HG03095 (cell line): ENCODE data around the gene TBC1D14.

Source experiments
- ATAC-seq: cut with Tn5 transposase; IDR thresholded peaks from one replicate; pipeline ENCODE4 v1.9.1; 2021; ENCODE audit warnings: moderate library complexity; ENCODE audit not compliant: unreplicated experiment

TBC1D14 gene

DNA sequence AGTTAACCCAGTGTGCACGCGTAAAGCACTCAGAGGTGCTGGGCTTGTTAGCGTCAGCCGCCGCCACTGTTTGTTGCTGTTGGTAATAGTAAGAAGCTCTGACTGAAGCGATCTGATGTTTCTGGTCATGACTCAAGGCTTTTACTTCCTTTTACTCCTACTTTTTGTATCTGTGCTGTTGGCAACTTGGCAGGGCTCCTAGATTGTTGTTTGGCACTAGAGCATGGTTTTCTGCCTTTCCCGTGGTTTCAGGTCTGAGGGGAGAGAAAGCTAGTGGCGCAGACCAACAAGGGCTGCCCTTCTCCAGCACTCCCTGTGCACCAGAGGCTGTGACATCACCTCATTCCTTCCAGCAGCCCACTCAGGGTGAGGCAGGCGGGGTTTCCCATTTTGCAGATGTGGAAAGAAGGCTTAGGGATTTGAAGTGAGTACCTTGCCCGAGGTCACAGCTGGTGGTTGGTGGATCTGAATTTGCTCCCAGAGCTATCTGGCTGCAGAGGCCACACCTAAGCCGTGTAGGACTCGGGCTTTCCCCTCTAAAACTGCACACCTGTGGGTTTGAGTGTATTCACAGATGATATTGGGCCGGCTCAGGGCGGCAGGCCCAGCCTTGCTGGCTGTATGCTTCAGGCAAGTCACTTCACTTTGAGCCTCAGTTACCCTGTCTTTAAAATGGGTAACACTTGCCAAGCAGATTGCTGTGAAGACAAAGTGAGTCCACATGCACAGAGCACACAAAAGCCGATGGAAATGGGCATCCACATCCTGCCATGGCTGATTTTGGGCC is 82.3 kb downstream of the TBC1D14 start:
- no peak for ATAC-seq

DNA sequence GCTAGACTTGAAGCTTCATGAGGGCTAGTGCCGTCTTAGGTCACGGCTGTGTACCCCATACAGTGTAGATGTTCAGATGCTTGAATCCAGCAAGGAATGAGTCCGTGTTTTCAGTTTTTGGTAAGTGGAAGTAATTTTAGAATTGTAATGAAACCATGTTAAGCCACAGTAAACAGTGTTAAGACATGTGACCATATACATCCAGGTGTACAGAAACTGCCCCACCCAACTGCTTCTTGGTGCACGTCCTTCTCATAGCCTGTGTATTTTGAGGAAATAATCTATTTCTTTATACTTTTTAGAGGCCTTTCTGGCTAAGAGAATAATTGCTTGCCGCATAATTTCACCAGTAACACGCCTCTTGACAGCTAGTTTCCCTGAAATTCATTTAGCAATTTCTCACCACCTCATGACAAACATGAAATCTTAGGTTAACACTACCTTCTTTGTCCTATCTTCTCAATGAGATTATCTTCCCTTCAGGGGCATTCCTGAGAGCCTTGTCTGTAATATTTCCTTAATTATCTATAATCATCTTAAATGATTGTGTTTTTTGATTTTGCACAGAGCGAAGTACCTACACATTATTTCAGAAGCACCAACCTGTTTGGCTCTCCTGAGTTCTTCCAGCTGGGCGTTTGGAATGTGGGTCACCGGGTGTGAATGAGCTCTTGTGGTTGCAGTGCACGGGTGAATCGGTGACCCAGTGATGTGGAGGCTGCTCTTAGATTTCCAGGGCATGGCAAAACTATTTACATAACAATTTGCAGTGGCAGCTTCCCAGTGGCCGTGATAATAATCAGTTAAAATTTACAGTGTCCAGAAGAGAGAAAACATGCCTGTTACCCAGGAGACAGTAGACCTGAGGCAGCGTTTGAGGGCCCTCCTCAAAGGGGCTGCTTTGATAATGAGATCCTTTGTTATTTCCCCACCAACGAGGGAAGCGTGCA is 83.4 kb downstream of the TBC1D14 start:
- no peak for ATAC-seq

DNA sequence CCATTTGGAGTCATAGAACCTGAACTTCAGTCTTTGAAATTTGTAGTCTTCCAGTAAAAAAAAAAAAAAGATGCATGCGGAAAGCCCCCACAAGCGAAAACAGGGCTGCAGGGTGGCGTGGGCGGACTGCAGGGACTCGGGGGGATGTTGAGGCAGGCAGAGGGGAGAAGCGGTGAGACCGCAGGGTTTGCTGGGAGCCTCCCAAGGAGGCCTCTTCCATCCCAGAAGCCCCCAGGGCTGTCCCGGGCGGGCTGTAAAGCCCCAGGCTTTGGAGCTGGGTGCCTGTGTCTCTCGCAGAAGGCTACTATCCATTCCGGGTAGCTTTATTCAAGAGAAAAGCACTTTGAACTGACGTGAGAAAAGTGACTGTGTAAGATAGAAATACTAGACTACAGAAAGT is 86.9 kb downstream of the TBC1D14 start:
- no peak for ATAC-seq

DNA sequence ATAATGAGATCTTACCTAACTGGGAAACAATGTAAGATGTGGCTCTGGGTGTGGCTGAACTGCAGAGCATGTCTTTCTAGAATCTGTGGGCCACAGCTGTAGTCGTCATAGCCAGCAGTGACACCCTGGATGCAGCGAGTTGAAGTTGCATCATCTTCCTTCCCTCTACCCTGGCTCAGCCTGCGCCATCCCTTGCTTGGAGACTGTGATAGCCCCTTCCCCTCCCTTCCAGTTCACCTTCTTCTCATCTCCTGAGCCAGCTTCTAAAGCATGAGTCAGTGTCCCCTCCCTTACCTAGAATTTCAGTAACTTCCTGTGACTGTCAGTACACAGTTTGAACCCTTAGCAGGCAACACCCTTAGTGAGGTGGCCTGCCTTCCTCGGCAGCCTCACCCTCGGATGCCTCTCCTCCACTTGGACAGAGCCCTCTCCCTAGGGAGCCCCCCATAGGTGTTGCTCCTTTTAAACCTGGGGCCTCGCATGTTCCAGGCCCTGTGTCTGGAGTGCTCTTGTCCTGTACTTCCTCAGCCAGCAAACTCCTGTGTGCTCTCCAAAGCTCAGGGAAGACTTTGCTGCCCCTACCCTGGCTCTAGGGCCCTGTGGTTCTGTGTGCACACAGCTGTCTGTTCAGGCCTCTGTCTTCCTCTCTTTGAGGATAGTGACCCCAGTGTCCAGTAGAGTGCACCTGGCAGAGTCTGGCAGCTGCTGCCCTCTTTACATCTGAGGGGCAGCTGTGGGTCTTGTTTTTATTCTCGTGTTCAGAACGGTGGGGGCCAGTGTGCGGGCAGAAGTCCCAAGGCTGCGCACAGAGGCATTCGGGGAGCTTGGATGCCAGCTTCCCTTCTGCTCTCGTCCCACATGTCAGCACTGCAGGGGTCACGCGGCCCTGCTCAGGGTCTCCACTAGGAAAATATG is 89.8 kb downstream of the TBC1D14 start:
- ATAC-seq: no peak

DNA sequence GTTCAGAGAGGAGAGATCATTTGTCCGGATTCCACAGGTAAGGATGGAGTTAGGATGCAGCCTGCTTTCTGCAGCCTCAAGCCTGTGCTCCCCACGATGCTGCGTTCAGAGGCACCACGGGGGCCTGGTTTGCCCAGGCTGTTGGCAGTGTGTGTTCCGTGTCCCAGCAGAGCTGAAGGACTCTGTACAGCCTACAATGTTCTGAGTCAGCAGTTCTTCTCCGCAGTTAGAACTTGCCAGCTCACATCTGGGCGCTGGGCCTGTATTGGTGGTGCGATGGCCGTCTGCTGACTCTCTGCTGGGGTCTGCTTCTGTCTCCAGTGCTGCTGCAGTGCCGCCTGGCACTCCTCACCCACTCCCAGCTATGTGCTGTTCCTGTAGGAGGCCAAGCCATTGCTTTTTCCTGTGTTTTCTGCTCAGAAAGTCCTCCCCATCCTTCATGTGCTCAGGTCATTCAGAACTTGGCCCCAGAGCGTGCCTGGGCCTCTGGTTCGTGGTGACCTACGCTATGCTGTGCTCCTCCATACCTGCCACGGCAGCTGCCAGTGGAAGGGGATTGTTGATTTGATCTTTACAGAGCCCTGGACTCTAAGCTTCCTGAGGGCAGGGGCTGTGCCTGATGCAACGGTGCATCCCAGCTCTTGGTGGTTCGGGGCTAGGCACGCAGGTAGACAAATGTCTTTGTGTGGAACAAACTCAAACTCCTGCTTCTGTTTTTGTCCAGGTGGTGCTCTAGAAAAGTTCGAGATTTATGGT is 91.0 kb downstream of the TBC1D14 start:
- ATAC-seq: no peak

DNA sequence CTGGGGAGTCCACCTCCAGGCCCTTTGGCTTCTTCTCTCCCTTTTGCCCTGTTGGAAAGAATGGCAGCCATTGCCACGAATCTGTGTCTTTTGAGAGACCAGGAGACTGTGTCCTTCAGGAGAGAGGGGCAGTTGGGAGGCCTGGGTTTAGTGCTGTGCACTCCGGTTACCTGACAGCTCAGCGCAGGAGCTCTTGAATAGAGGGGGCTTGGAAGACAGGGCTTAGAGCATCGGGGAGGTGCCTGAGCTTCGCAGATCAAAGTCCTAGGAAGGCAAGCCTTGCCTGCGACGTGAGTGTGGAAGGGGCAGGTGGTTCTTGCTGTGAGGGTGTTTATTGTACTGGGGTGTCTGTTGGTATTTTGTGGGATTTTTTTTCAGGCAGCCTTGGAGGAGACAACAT is 91.6 kb downstream of the TBC1D14 start:
- ATAC-seq: no peak

DNA sequence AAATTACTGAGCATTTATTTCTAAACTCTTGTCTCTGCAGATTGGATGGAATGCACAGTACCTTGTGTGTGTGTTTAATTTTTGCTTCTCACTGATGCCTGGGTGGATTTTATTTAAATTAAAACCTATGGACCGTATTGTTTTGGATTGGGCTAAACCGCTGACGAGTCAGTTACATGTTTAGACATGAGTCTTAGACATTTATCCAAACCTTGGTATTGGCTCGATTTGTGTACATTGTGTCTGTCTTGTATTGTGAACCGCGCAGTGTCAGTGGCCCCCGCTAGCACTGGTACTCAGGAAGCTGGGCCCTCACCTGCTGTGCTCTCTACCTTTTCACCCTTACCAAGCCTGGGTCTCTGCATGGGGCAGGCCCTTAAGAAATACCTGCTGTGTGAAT is 92.7 kb downstream of the TBC1D14 start:
- ATAC-seq: no peak

DNA sequence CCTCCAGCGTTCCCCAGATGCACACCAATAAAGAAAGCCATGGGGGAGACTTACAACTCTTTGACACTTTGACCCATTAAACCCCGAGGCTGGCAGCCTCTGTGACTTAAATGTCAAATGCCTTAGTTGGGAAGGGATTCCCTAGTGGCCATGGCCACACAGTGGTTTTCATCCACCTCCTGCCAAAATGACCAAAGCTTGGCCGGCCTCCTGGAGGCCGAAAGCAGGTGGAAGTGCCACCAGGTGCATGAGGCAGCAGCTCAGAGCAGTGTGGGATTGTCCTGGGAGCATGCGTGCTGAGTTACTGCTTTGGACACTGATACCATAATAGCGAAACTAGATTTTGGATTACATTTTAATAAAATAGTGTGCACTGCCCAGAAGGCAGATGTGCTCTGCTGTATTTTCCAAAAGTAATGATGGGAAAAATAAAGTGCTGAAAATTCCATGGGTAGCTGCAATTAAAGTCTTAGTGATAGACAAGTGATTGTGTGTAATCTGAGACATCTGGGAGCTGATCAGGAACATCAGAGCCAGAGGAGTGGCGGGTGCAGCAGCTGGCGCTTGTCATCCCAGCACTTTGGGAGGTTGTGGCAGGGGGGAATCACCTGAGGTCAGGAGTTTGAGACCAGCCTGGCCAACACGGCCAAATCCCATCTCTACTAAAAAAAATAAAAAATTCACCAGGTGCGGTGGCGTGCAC is 93.7 kb downstream of the TBC1D14 start:
- ATAC-seq: no peak

DNA sequence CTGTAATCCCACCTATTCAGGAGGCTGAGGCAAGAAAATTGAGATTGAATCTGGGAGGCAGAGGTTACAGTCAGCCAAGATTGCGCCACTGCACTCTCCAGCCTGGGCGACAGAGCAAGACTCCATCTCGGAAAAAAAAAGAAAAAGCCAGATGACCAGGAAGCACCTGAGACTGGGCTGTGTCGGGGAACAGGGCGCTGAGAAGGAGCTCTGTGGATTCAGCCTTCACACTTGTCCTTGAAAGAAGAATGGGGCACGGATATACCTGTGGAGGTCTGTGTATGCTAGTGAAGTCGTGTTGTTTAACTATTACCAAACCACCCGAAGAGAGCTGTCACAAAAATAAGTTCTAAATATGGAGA is 94.2 kb downstream of the TBC1D14 start:
- ATAC-seq: no peak

DNA sequence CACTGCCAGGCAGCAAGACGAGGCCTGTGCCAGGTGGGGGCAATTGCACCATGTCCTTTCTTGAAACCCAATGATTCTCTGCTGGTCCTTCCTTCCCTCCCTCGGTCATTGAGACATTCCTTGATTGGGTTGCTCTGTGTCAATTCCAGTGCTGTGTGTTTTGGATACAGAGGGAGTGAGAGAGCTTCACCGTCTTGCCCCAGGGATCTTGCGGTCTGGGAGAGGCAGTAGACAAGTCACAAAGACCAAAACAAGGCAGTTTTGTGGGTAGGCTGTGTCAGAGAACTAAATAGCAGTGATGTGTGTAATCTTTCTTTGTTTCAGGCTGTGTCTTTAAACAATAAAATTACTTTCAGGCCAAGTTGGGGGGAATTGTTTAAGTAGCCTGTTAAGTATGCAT is 94.7 kb downstream of the TBC1D14 start:
- ATAC-seq: no peak

DNA sequence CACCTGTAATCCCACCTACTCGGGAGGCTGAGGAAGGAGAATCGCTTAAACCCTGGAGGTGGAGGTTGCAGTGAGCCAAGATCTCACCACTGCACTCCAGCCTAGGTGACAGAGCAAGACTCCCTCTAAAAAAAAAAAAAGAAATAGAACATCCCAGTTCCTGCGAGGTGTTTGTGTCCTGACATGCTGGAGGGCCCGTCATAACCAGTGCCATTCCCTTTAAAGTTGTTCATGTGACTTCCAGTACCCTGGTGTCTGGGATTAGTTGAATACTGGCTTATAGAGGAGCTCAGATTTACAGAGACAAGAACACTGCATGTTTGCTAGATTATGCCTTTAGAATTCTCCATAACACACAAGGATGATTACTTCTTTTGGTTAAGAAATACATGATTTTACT is 95.9 kb downstream of the TBC1D14 start:
- no peak for ATAC-seq

DNA sequence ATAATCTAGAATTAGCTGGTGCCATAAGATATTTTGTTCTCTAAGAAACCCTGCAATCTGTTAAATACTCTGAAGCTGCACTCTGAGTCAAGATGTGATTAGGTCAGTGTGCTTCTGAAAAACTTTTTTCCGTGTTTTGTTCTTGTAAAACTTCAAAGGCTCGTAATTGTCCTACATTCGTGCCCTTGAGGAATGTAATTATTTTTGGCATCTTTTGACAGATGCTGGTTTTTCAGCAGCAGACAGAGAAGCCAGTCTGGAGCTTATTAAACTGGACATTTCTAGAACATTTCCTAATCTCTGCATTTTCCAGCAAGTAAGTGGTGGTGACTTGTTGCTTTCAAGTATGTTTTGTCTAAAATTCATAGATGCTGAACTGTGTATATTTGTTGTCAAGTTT is 96.8 kb downstream of the TBC1D14 start:
- ATAC-seq: no peak

DNA sequence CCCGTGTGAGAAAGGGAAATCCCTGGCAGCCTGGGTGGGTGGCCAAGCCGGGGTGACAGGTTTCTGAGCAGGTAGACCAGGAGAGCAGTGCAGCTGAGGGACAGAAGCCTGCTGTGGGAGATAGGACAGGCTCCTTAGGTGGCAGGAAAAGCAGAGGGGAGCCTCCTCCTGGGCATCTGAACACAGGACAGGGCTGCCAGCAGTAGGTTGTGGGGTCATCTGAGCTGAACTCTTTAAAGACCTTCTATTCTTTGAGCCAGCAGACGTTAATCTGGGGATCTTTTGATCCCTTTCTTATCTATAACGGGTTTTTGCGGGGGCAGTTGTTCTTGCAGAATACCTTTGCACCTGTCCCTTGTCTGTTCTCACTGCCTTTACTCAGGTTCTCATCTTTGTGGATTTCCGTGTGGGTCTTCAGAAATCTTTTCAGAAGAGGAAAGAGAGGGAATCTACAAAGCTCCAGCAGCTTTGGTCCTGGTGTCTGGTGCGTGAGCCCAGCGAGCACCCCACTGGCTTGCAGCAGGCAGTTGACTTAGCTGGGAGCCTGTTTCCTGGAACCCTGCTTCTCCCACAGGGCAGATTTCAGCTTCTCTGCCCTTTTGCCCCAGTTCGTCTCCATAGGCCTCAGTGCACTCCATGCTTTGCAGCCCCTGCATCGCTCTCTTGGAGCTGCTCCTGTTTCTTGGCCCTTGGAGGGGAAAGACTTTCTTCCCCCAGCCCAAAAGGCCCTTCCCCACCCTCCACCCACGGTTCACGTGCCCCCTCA is 97.7 kb downstream of the TBC1D14 start:
- no peak for ATAC-seq

DNA sequence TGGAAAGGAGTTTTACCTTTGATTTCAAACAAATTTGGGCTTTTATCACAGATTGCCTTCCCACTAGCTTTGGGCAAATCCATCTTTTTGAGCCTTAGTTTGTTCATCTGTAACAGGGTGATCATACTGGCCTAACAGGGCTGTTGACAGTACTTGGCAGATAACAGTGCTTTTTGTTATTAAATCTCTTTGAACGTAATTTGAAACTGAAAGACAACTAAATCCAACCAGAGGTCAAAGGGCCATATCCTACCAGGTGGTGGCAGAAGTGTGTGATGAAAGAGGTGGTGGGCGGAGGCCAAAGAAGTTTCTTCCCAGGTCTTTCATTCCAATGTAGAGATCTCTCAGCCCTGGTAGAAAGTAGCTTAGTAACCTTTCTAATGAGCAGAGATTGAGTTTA is 98.3 kb downstream of the TBC1D14 start:
- no peak for ATAC-seq

DNA sequence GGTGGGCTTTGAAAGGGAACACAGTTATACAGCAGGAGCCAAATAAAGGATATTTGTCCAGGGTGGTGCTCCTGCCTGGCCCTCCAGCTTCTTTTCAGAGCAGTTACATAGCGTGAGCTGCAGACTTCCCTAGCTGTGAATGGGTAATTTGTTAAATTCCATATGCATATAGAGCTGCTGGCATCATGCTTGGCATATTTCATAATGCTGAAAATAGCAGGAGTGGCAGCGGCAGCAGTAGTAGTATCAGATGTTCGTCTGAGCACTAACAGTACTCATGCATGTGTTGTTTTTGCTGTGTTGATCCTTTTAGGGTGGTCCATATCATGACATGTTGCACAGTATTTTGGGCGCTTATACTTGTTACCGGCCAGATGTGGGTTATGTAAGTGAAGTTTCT is 99.9 kb downstream of the TBC1D14 start:
- no peak for ATAC-seq

DNA sequence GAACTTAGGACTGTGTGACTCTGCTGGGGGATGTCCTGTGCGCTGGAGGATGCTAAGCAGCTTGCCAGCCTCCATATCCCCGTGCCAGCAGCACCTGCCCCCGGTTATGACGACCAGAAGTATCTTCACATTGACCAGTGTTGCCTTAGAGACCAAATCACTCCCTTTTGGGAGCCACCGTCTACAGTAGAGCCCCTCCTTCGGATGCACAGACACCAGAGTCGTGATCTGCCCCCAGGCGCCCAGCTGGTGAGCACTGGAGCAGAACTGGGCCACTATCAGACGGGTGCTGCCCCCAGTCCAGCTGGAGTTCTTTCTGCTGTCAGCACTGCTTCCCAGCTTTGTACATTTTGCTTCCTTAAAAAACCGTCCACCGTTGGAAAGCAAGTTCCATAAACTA is 103.5 kb downstream of the TBC1D14 start:
- no peak for ATAC-seq

DNA sequence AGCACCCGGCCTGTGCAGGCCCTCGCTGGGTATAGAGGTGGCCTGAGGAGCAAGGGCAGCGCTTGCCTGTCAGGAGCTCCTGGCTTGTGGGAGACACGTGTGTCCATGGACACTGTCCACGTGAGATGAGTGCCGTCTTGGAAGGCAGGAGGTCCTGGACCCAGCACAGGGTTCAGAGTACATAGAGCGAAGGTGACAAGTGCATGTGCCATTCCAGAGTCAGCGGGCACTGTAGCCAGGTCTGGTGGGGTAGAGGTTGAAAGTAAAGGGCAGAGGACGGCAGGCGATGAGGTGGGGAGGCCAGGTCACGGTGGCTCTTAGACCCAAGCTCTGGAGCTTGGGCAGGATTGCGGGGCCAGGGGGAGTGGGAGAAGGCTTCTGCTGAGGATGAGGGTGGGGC is 105.2 kb downstream of the TBC1D14 start:
- no peak for ATAC-seq

DNA sequence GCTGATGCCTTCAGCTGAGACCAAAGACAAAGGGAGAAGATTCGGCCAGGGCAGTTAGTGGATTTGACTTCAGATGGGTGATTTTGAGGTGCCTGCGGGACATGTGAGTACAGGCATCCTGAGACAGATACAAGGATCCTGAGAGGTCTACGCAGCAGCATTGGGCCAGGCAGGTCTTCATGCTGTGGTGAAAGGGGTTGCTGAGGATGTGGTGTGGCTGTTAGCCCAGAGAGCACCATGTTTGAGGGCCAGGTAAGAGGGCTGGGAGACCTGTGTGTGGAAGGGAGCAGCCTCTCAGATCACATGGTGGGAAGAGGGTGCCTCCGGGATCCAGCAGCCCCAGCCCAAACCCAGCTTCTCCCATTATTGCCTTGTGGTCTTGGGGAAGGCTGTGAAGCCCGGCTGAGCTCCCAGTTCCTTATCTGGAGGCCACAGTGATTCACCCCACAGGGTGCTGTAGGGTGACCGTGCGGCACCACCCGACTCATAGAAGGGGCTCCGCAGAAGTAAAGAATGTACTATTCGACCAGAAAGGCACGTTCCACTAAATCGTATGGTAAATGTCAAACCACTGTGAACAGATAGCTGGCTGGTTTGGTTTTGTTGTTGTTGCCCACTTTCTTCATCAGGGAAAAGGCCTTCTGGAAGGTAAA is 105.9 kb downstream of the TBC1D14 start:
- no peak for ATAC-seq

DNA sequence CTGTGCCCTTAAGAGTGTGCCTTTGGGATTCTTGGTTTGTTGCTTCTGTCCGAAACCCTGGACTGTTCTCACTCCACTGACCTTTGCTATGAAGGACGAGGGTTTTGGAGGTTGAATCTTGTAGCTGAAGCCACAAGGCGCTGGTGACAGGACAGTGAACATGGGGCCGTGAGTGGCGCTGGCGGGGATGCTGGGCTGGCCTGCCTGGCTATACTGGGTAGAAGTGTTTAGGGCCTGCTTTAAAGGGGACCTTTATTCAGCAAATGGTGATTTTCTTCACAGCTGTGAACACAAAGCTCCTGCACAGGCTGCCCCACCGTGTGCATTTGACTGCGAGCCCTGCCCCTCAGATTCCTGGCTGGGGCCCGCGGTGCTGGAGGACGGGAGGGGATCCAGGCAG is 106.5 kb downstream of the TBC1D14 start:
- no peak for ATAC-seq
